RWPE2 (cell line): ENCODE data around the gene AQP1.

Experiments
- ATAC-seq: fragments of 200-7000 bp; cut with Tn5 transposase; 3 replicates; pipeline ENCODE4 v1.9.1; 2021; ENCODE audit warnings: low read depth
- DNase-seq: peaks from one replicate; pipeline ENCODE4 v3.0.0-alpha.2; 2020; ENCODE audit warnings: low spot score
- H3K27ac ChIP-seq: fragments of 450-650 bp; 2 replicates; pipeline ENCODE4 v1.5.1; 2017; ENCODE audit warnings: mild to moderate bottlenecking; ENCODE audit not compliant: poor library complexity, severe bottlenecking
- H3K27me3 ChIP-seq: fragments of 250-450 bp; sonication (Bioruptor Pico); 2 replicates; pipeline ENCODE4 v1.5.1; 2021; ENCODE audit warnings: mild to moderate bottlenecking, moderate library complexity; ENCODE audit not compliant: insufficient read depth, poor library complexity, severe bottlenecking
- H3K36me3 ChIP-seq: fragments of 250-450 bp; sonication (Bioruptor Pico); 2 replicates; pipeline ENCODE4 v1.5.1; 2020; ENCODE audit warnings: low read depth, mild to moderate bottlenecking, moderate library complexity
- H3K4me1 ChIP-seq: fragments of 250-450 bp; sonication (Bioruptor Pico); 2 replicates; pipeline ENCODE4 v1.5.1; 2021; ENCODE audit warnings: mild to moderate bottlenecking, moderate library complexity; ENCODE audit not compliant: insufficient read depth, poor library complexity, severe bottlenecking
- H3K4me3 ChIP-seq: fragments of 250-450 bp; sonication (Bioruptor Pico); 2 replicates; pipeline ENCODE4 v1.5.1; 2021; ENCODE audit warnings: mild to moderate bottlenecking, moderate library complexity; ENCODE audit not compliant: severe bottlenecking
- H3K9me3 ChIP-seq: fragments of 250-450 bp; sonication (Bioruptor Pico); 2 replicates; pipeline ENCODE4 v1.5.1; 2021; ENCODE audit warnings: mild to moderate bottlenecking, moderate library complexity; ENCODE audit not compliant: severe bottlenecking
- CTCF ChIP-seq: fragments of 450-650 bp; IDR thresholded peaks from one replicate; pipeline ENCODE4 v1.5.1; 2017; ENCODE audit warnings: mild to moderate bottlenecking, moderate library complexity; ENCODE audit not compliant: poor library complexity, severe bottlenecking

AQP1 gene

GRCh38 chr7:30903146-30903545 is 8.5 kb upstream of the AQP1 start:
- Histone ChIP-seq H3K27ac (no peak overlapping the region), H3K4me3 (no peak overlapping the region), H3K9me3 (no peaks in the 10 kb centered on the region), H3K27me3 (no peaks in the 10 kb centered on the region), H3K36me3 (no peaks in the 10 kb centered on the region), H3K4me1 (peaks cover 4% of the 10 kb centered on the region)
- TF ChIP-seq CTCF = no peak
- DNase-seq = no peak
- no peak for ATAC-seq

GRCh38 chr7:30904561-30904960 is 7.1 kb upstream of the AQP1 start:
- DNase-seq (no peak), ATAC-seq (no peak)
- Histone ChIP-seq H3K4me1 (peaks cover 4% of the 10 kb centered on the region), H3K27ac (no peak overlapping the region), H3K36me3 (no peaks in the 10 kb centered on the region), H3K4me3 (no peak overlapping the region), H3K27me3 (no peaks in the 10 kb centered on the region), H3K9me3 (no peaks in the 10 kb centered on the region)
- no peak for TF ChIP-seq CTCF

GRCh38 chr7:30905078-30906012 is 6.3 kb upstream of the AQP1 start:
- TF ChIP-seq CTCF = no peak
- no peaks in the 10 kb centered on the region for H3K9me3 ChIP-seq
- no peak overlapping the region for H3K27ac ChIP-seq
- H3K4me3 ChIP-seq = no peak overlapping the region
- DNase-seq (no peak), ATAC-seq (no peak)
- H3K4me1 ChIP-seq = peaks cover 4% of the 10 kb centered on the region
- H3K36me3 ChIP-seq = no peaks in the 10 kb centered on the region
- no peaks in the 10 kb centered on the region for H3K27me3 ChIP-seq

- Histone ChIP-seq H3K36me3 (no peaks in the 10 kb centered on the region), H3K27me3 (no peaks in the 10 kb centered on the region), H3K4me3 (no peak overlapping the region), H3K27ac (no peak overlapping the region), H3K4me1 (peaks cover 4% of the 10 kb centered on the region), H3K9me3 (no peaks in the 10 kb centered on the region)
- DNase-seq (no peak), ATAC-seq (peak; percentile 22)
- TF ChIP-seq CTCF = no peak
Observed at GRCh38 chr7:30906014-30906413, 5.6 kb upstream of the AQP1 start.
